ENCODE results near the gene NUDCD3. TPM values are rescaled to one million over a fixed set of nuclear protein-coding genes. Genes with fewer than 3 reads are reported as not detected.

NUDCD3 gene
- polyA plus RNA-seq, 1 donor (not counting 4 experiments of a cell fraction or from before 2014, with no cell fraction given) = 58.7 TPM

DNA sequence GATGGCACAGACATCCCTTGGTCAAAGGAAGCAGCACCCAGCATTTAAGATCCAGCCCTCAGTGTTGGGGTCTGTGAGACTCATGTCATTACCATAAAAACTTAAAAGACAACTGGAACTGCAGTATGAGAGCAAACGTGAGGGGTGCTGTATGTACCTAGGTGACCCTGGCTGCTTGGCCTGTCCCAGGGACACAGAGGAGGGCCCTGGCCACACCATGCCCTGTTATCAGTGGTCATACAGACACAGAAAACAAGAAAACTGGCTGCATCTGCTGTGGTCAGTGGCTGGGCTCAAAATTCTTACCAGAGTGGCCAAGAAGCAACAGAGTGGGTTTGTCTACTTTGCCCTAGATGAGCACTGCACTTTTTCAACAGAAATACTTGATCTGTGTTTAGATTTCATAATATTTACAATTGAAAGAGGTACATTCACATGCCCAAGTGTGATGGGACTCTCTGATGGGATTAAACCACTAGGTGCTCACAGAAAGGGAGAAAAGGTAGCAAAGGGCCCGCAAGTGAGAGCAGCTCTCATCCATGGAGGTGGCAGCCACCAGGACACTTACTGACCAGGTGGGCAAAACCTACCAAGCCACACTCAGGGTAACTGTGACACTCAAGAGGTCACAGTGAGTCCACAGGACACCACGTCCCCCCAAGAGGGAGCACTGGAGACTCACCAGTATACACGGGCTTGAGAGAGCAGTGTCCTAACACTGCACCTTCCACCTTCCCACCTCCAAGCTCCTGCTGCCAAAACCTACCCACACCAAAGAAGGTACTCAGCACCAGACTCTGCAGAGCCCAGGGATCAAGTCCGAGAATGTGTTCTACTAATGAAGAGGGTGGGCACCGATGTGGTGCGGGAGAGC is 97.0 kb downstream of the NUDCD3 start:
- no peaks in the 10 kb centered on the region for H3K9me1 ChIP-seq (ENCODE audit: control insufficient read depth, extremely low read depth, insufficient read depth, low read length)
- H3K27ac ChIP-seq (ENCODE audit: control insufficient read depth, insufficient read depth, low read length) = no peak overlapping the region
- H3K4me3 ChIP-seq (ENCODE audit: control insufficient read depth in 2 of 3, extremely low read depth in 1 of 3, insufficient read depth in 2 of 3, low read depth in 1 of 3, low read length in 3 of 3) = no peak overlapping the region
- no peak overlapping the region for H3K9ac ChIP-seq (ENCODE audit: control insufficient read depth, extremely low read depth, insufficient read depth, low read length)
- H3K27me3 ChIP-seq (ENCODE audit: control insufficient read depth, extremely low read depth, insufficient read depth, low read length) = no peaks in the 10 kb centered on the region
- no peak for TF ChIP-seq EZH2 (IDR thresholded peaks at IDR 0.05; ENCODE audit: low read length)
- TF ChIP-seq, protein P1, sequence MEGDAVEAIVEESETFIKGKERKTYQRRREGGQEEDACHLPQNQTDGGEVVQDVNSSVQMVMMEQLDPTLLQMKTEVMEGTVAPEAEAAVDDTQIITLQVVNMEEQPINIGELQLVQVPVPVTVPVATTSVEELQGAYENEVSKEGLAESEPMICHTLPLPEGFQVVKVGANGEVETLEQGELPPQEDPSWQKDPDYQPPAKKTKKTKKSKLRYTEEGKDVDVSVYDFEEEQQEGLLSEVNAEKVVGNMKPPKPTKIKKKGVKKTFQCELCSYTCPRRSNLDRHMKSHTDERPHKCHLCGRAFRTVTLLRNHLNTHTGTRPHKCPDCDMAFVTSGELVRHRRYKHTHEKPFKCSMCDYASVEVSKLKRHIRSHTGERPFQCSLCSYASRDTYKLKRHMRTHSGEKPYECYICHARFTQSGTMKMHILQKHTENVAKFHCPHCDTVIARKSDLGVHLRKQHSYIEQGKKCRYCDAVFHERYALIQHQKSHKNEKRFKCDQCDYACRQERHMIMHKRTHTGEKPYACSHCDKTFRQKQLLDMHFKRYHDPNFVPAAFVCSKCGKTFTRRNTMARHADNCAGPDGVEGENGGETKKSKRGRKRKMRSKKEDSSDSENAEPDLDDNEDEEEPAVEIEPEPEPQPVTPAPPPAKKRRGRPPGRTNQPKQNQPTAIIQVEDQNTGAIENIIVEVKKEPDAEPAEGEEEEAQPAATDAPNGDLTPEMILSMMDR (optimal IDR thresholded peaks at IDR 0.05 in 1 of 3, IDR thresholded peaks at IDR 0.05 in 1 of 3, conservative IDR thresholded peaks at IDR 0.05 in 1 of 3; ENCODE audit: extremely low read depth in 1 of 3, insufficient read depth in 2 of 3, low read length in 3 of 3) = no peak
- FAIRE-seq (no peak), DNase-seq (ENCODE audit: low read depth, low spot score) (no peak)
- H4K20me1 ChIP-seq (ENCODE audit: control insufficient read depth, extremely low read depth, insufficient read depth, low read length) = no peaks in the 10 kb centered on the region
- dilution Hi-C loops (cut with MboI; ENCODE audit: extremely low pct_ligation_motif_present, low sequenced_read_pairs) = no loop called here
- H2AFZ ChIP-seq (ENCODE audit: control insufficient read depth, low read length) = no peak overlapping the region
- peaks cover 11 to 22% of the 10 kb centered on the region in 2 experiments for H3K36me3 ChIP-seq (ENCODE audit: control insufficient read depth in 2 of 2, extremely low read depth in 1 of 2, insufficient read depth in 2 of 2, low read length in 2 of 2)
- H3K9me3 ChIP-seq (ENCODE audit: control insufficient read depth, low read depth, low read length) = no peaks in the 10 kb centered on the region
- H3K4me2 ChIP-seq (ENCODE audit: control insufficient read depth, extremely low read depth, insufficient read depth, low read depth, low read length) = no peak overlapping the region
- H3K79me2 ChIP-seq (ENCODE audit: control insufficient read depth, insufficient read depth, low read length) = no peaks in the 10 kb centered on the region
- H3K4me1 ChIP-seq (ENCODE audit: control insufficient read depth, extremely low read depth, insufficient read depth, low read length) = no peaks in the 10 kb centered on the region

DNA sequence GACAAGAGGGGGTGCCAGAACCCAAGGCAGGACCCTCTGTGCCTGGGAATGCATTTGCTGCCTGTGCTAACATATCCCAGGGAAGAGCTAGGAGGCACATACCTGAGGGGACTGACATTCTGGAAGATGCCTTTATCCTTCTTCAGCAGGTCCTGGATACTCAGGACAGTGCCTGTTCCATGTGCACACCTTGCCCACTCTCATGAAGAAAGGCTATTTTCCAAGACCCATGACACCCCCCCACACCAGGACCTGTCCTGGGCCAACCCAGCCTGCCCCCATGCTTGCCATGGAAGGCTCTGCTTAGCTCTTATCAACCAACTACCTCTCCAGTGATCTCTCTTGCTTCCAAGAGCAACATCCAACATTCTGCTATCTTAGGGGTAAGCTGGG is 97.8 kb downstream of the NUDCD3 start:
- H3K27ac ChIP-seq (ENCODE audit: control insufficient read depth, insufficient read depth, low read length) = no peak overlapping the region
- FAIRE-seq (no peak), DNase-seq (ENCODE audit: low read depth, low spot score) (no peak)
- no peaks in the 10 kb centered on the region for H3K9me1 ChIP-seq (ENCODE audit: control insufficient read depth, extremely low read depth, insufficient read depth, low read length)
- H3K4me1 ChIP-seq (ENCODE audit: control insufficient read depth, extremely low read depth, insufficient read depth, low read length) = no peaks in the 10 kb centered on the region
- no peaks in the 10 kb centered on the region for H3K79me2 ChIP-seq (ENCODE audit: control insufficient read depth, insufficient read depth, low read length)
- no peaks in the 10 kb centered on the region for H3K27me3 ChIP-seq (ENCODE audit: control insufficient read depth, extremely low read depth, insufficient read depth, low read length)
- no peaks in the 10 kb centered on the region for H3K9me3 ChIP-seq (ENCODE audit: control insufficient read depth, low read depth, low read length)
- H2AFZ ChIP-seq (ENCODE audit: control insufficient read depth, low read length) = no peak overlapping the region
- H3K9ac ChIP-seq (ENCODE audit: control insufficient read depth, extremely low read depth, insufficient read depth, low read length) = no peak overlapping the region
- no peak overlapping the region for H3K4me2 ChIP-seq (ENCODE audit: control insufficient read depth, extremely low read depth, insufficient read depth, low read depth, low read length)
- H3K36me3 ChIP-seq (ENCODE audit: control insufficient read depth in 2 of 2, extremely low read depth in 1 of 2, insufficient read depth in 2 of 2, low read length in 2 of 2) = peaks cover 9 to 25% of the 10 kb centered on the region in 2 experiments
- no peak overlapping the region for H3K4me3 ChIP-seq (ENCODE audit: control insufficient read depth in 2 of 3, extremely low read depth in 1 of 3, insufficient read depth in 2 of 3, low read depth in 1 of 3, low read length in 3 of 3)
- TF ChIP-seq EZH2 (IDR thresholded peaks at IDR 0.05; ENCODE audit: low read length) = no peak
- TF ChIP-seq, protein P1 (optimal IDR thresholded peaks at IDR 0.05 in 1 of 3, IDR thresholded peaks at IDR 0.05 in 1 of 3, conservative IDR thresholded peaks at IDR 0.05 in 1 of 3; ENCODE audit: extremely low read depth in 1 of 3, insufficient read depth in 2 of 3, low read length in 3 of 3) = no peak
- dilution Hi-C loops (cut with MboI; ENCODE audit: extremely low pct_ligation_motif_present, low sequenced_read_pairs) = no loop called here
- no peaks in the 10 kb centered on the region for H4K20me1 ChIP-seq (ENCODE audit: control insufficient read depth, extremely low read depth, insufficient read depth, low read length)
